Stimulated activated CD4-positive, alpha-beta T cell treated with anti-CD3 and anti-CD28 coated beads, Interleukin-2, amount 100 ng/mL, for 24 hours (primary cell): ENCODE results near the gene CAPZB.

Source experiments
- DNase-seq, 2 donors: peaks; one replicate each; pipeline ENCODE4 v3.0.0-alpha.2; 2020

CAPZB gene

GRCh38 chr1:19381261-19381660, 104.1 kb downstream of the CAPZB start:
- DNase-seq: no peak

- DNase-seq: peak in 1 of 2 donors; percentile 21
Measured at GRCh38 chr1:19377812-19378718, 107.3 kb downstream of the CAPZB start.

GRCh38 chr1:19376428-19377372, 108.6 kb downstream of the CAPZB start:
- no peak for DNase-seq

GRCh38 chr1:19375631-19376400, 109.5 kb downstream of the CAPZB start:
- DNase-seq: no peak

- no peak for DNase-seq
Measured at GRCh38 chr1:19374926-19375325, 110.4 kb downstream of the CAPZB start.

GRCh38 chr1:19374083-19374801, 111.1 kb downstream of the CAPZB start:
- DNase-seq: no peak

GRCh38 chr1:19373211-19374082, 111.9 kb downstream of the CAPZB start:
- DNase-seq: no peak

- DNase-seq: no peak
Measured at GRCh38 chr1:19372602-19373001, 112.7 kb downstream of the CAPZB start.

GRCh38 chr1:19372136-19372514, 113.2 kb downstream of the CAPZB start:
- DNase-seq: no peak

- DNase-seq: no peak
Measured at GRCh38 chr1:19371226-19372135, 113.9 kb downstream of the CAPZB start.

GRCh38 chr1:19370453-19371170, 114.7 kb downstream of the CAPZB start:
- no peak for DNase-seq

GRCh38 chr1:19369396-19370090, 115.8 kb downstream of the CAPZB start:
- DNase-seq: no peak

GRCh38 chr1:19368964-19369363, 116.4 kb downstream of the CAPZB start:
- DNase-seq: no peak

GRCh38 chr1:19368050-19368449, 117.3 kb downstream of the CAPZB start:
- no peak for DNase-seq

- DNase-seq: no peak
Measured at GRCh38 chr1:19367584-19368041, 117.7 kb downstream of the CAPZB start.

GRCh38 chr1:19366599-19367536, 118.5 kb downstream of the CAPZB start:
- no peak for DNase-seq

- DNase-seq: no peak
Measured at GRCh38 chr1:19365721-19366120, 119.6 kb downstream of the CAPZB start.
